ENCODE data around the gene MTHFD2L.
A peak's percentile ranks its signal among the peaks of the same experiment; 100 is the strongest.

Gene MTHFD2L

GRCh38 chr4:74311696-74312313 lies 153.9 kb downstream of the MTHFD2L start:
- DNase-seq (ENCODE audit: low read depth): peak; percentile 37
- no peak overlapping the region for H3K4me3 ChIP-seq (ENCODE audit: low read depth, low read length)
- peak; percentile 71 for TF ChIP-seq CTCF (IDR thresholded peaks at IDR 0.05; ENCODE audit: control insufficient read depth, extremely low read depth, insufficient read depth)

GRCh38 chr4:74314329-74314728 lies 156.4 kb downstream of the MTHFD2L start:
- no peak for DNase-seq (ENCODE audit: low read depth)
- no peak for TF ChIP-seq CTCF (IDR thresholded peaks at IDR 0.05; ENCODE audit: control insufficient read depth, extremely low read depth, insufficient read depth)
- H3K4me3 ChIP-seq (ENCODE audit: low read depth, low read length): no peak overlapping the region

- DNase-seq (ENCODE audit: low read depth): no peak
- no peak for TF ChIP-seq CTCF (IDR thresholded peaks at IDR 0.05; ENCODE audit: control insufficient read depth, extremely low read depth, insufficient read depth)
- no peak overlapping the region for H3K4me3 ChIP-seq (ENCODE audit: low read depth, low read length)
These were observed 157.0 kb downstream of the MTHFD2L start for GRCh38 chr4:74314944-74315343.

- DNase-seq (ENCODE audit: low read depth): no peak
- no peak overlapping the region for H3K4me3 ChIP-seq (ENCODE audit: low read depth, low read length)
- no peak for TF ChIP-seq CTCF (IDR thresholded peaks at IDR 0.05; ENCODE audit: control insufficient read depth, extremely low read depth, insufficient read depth)
These were observed 157.5 kb downstream of the MTHFD2L start for GRCh38 chr4:74315376-74315775.

GRCh38 chr4:74316397-74316796 lies 158.5 kb downstream of the MTHFD2L start:
- H3K4me3 ChIP-seq (ENCODE audit: low read depth, low read length): no peak overlapping the region
- no peak for DNase-seq (ENCODE audit: low read depth)
- TF ChIP-seq CTCF (IDR thresholded peaks at IDR 0.05; ENCODE audit: control insufficient read depth, extremely low read depth, insufficient read depth): no peak

GRCh38 chr4:74317616-74318246 lies 159.8 kb downstream of the MTHFD2L start:
- no peak overlapping the region for H3K4me3 ChIP-seq (ENCODE audit: low read depth, low read length)
- DNase-seq (ENCODE audit: low read depth): no peak
- TF ChIP-seq CTCF (IDR thresholded peaks at IDR 0.05; ENCODE audit: control insufficient read depth, extremely low read depth, insufficient read depth): no peak

- DNase-seq (ENCODE audit: low read depth): no peak
- no peak for TF ChIP-seq CTCF (IDR thresholded peaks at IDR 0.05; ENCODE audit: control insufficient read depth, extremely low read depth, insufficient read depth)
These were observed 160.4 kb downstream of the MTHFD2L start for GRCh38 chr4:74318276-74318675.

More at GRCh38 chr4:74318276-74318675, 160.4 kb downstream of the MTHFD2L start:
- H3K4me3 ChIP-seq (ENCODE audit: low read depth, low read length): no peak overlapping the region

Measured in LNCaP clone FGC (cell line).